ENCODE measurements around the gene MYL5. TPM values are rescaled to one million over a fixed set of nuclear protein-coding genes. Genes with fewer than 3 reads are reported as not detected.

Gene MYL5
- polyA plus RNA-seq, 1 donor from 2014 or later: 15.1 TPM

GRCh38 chr4:628311-628741 is 46.0 kb upstream of the MYL5 start:
- Histone ChIP-seq H3F3A (ENCODE audit: insufficient read depth, low read length, poor library complexity, severe bottlenecking) (no peaks in the 10 kb centered on the region), H3K9ac (ENCODE audit: low read length) (no peak overlapping the region), H3K4me2 (ENCODE audit: low read length) (no peak overlapping the region), H3K27me3 (ENCODE audit: insufficient read depth, low read depth, low read length) (no peaks in the 10 kb centered on the region), H3K79me2 (replicated peaks; ENCODE audit: insufficient read depth, low read length) (no peaks in the 10 kb centered on the region), H3K9me2 (ENCODE audit: insufficient read depth, low read length) (no peaks in the 10 kb centered on the region), H3K27ac (ENCODE audit: low read length) (no peak overlapping the region), H3K36me3 (ENCODE audit: insufficient read depth, low read length) (no peaks in the 10 kb centered on the region), H3K4me3 (ENCODE audit: low read length) (no peak overlapping the region), H3K9me3 (ENCODE audit: low read length) (no peaks in the 10 kb centered on the region), H4K20me1 (ENCODE audit: insufficient read depth) (no peaks in the 10 kb centered on the region), H2AFZ (ENCODE audit: low read depth, low read length) (no peak overlapping the region)
- TF ChIP-seq CTCF (IDR thresholded peaks at IDR 0.05; ENCODE audit: poor library complexity, severe bottlenecking) (no peak), POLR2AphosphoS5 (IDR thresholded peaks at IDR 0.05) (no peak), MXI1 (conservative IDR thresholded peaks at IDR 0.05; ENCODE audit: poor library complexity, severe bottlenecking) (no peak)

GRCh38 chr4:628821-629635 is 45.3 kb upstream of the MYL5 start:
- H4K20me1 ChIP-seq (ENCODE audit: insufficient read depth): no peaks in the 10 kb centered on the region
- H3K27ac ChIP-seq (ENCODE audit: low read length): no peak overlapping the region
- TF ChIP-seq POLR2AphosphoS5 (IDR thresholded peaks at IDR 0.05) (no peak), CTCF (IDR thresholded peaks at IDR 0.05; ENCODE audit: poor library complexity, severe bottlenecking) (no peak), EZH2 (IDR thresholded peaks at IDR 0.05; ENCODE audit: borderline replicate concordance, insufficient read depth, low read length, poor library complexity, severe bottlenecking) (no peak), MXI1 (conservative IDR thresholded peaks at IDR 0.05; ENCODE audit: poor library complexity, severe bottlenecking) (no peak), REST (IDR thresholded peaks at IDR 0.05; ENCODE audit: borderline replicate concordance) (no peak), SMC3 (conservative IDR thresholded peaks at IDR 0.05; ENCODE audit: poor library complexity) (no peak), EP300 (conservative IDR thresholded peaks at IDR 0.05; ENCODE audit: poor library complexity, severe bottlenecking) (no peak), RAD21 (conservative IDR thresholded peaks at IDR 0.05) (no peak), TAF1 (IDR thresholded peaks at IDR 0.05; ENCODE audit: low read depth) (no peak)
- H3K79me2 ChIP-seq (replicated peaks; ENCODE audit: insufficient read depth, low read length): no peaks in the 10 kb centered on the region
- H3F3A ChIP-seq (ENCODE audit: insufficient read depth, low read length, poor library complexity, severe bottlenecking): no peaks in the 10 kb centered on the region
- H3K27me3 ChIP-seq (ENCODE audit: insufficient read depth, low read depth, low read length): no peaks in the 10 kb centered on the region
- no peaks in the 10 kb centered on the region for H3K9me2 ChIP-seq (ENCODE audit: insufficient read depth, low read length)
- H3K36me3 ChIP-seq (ENCODE audit: insufficient read depth, low read length): no peaks in the 10 kb centered on the region
- H3K4me3 ChIP-seq (ENCODE audit: low read length): no peak overlapping the region
- no peak overlapping the region for H2AFZ ChIP-seq (ENCODE audit: low read depth, low read length)
- no peak overlapping the region for H3K9ac ChIP-seq (ENCODE audit: low read length)
- H3K9me3 ChIP-seq (ENCODE audit: low read length): no peaks in the 10 kb centered on the region
- no peak overlapping the region for H3K4me2 ChIP-seq (ENCODE audit: low read length)

All from neural cell (in vitro differentiated cells).